HepG2 (cell line): ENCODE measurements around the gene GPT2. TPM values are rescaled to one million over a fixed set of nuclear protein-coding genes. Genes with fewer than 3 reads are reported as not detected.

Experiments used
- AHDC1 ChIP-seq: sonication (generic); formaldehyde crosslinking; IDR thresholded peaks from 2 replicates; pipeline ENCODE4 v1.5.1; 2020; ENCODE audit warnings: mild to moderate bottlenecking, missing genetic modification reagents, borderline replicate concordance
- CSRNP2 ChIP-seq: sonication (generic); formaldehyde crosslinking; conservative IDR thresholded peaks from 2 replicates; pipeline ENCODE4 v1.8.0; 2022; ENCODE audit warnings: low read depth, missing genetic modification reagents
- CTCF ChIP-seq: sonication (generic); formaldehyde crosslinking; IDR thresholded peaks from 2 replicates; pipeline ENCODE4 v1.5.0; 2020; ENCODE audit warnings: mild to moderate bottlenecking, missing genetic modification reagents, moderate library complexity
- HES4 ChIP-seq: sonication (generic); formaldehyde crosslinking; IDR thresholded peaks from 2 replicates; pipeline ENCODE4 v1.9.0; 2021; ENCODE audit warnings: mild to moderate bottlenecking, missing genetic modification reagents, borderline replicate concordance
- HOXA7 ChIP-seq: sonication (generic); formaldehyde crosslinking; IDR thresholded peaks from 2 replicates; pipeline ENCODE4 v1.8.1; 2022; ENCODE audit warnings: mild to moderate bottlenecking, missing genetic modification reagents, moderate library complexity
- KDM5A ChIP-seq: fragments of 200-600 bp; sonication (generic); IDR thresholded peaks from 2 replicates; pipeline ENCODE4 v1.7.0; 2018; ENCODE audit warnings: antibody characterized with exemption, mild to moderate bottlenecking, low read length, borderline replicate concordance
- KLF15 ChIP-seq: sonication (generic); formaldehyde crosslinking; IDR thresholded peaks from 2 replicates; pipeline ENCODE4 v1.8.1; 2023; ENCODE audit warnings: borderline replicate concordance, mild to moderate bottlenecking, inconsistent platforms, missing genetic modification reagents, mixed read lengths
- PAX8 ChIP-seq: sonication (generic); formaldehyde crosslinking; IDR thresholded peaks from 2 replicates; pipeline ENCODE4 v1.8.0; 2022; ENCODE audit warnings: mild to moderate bottlenecking, missing genetic modification reagents, borderline replicate concordance
- PLRG1 ChIP-seq: fragments of 450-650 bp; conservative IDR thresholded peaks from 2 replicates; pipeline ENCODE4 v1.6.1; 2016
- RXRB ChIP-seq: IDR thresholded peaks from 2 replicates; pipeline ENCODE4 v1.6.1; 2016; ENCODE audit warnings: borderline replicate concordance, missing genetic modification reagents, missing compliant biosample characterization
- XRCC5 ChIP-seq: fragments of 200-400 bp; formaldehyde crosslinking; optimal IDR thresholded peaks from 2 replicates; pipeline ENCODE3; 2017; ENCODE audit warnings: mild to moderate bottlenecking, low read length
- ZEB1 ChIP-seq: IDR thresholded peaks from 2 replicates; pipeline ENCODE4 v1.6.1; 2012; ENCODE audit warnings: mild to moderate bottlenecking, low read depth, inconsistent platforms; ENCODE audit not compliant: insufficient replicate concordance
- ZNF10 ChIP-seq: sonication (generic); formaldehyde crosslinking; IDR thresholded peaks from 2 replicates; pipeline ENCODE4 v1.4.0; 2020; ENCODE audit warnings: mild to moderate bottlenecking, low read depth, missing genetic modification reagents, borderline replicate concordance
- ZNF234 ChIP-seq: sonication (generic); formaldehyde crosslinking; conservative IDR thresholded peaks from 2 replicates; pipeline ENCODE4 v1.5.1; 2020; ENCODE audit warnings: mild to moderate bottlenecking, missing genetic modification reagents
- ZNF550 ChIP-seq: sonication (generic); formaldehyde crosslinking; IDR thresholded peaks from 2 replicates; pipeline ENCODE4 v1.4.0; 2020; ENCODE audit warnings: mild to moderate bottlenecking, missing genetic modification reagents, borderline replicate concordance
- ZNF598 ChIP-seq: sonication (generic); formaldehyde crosslinking; IDR thresholded peaks from 2 replicates; pipeline ENCODE4 v1.5.1; 2020; ENCODE audit warnings: mild to moderate bottlenecking, missing genetic modification reagents, borderline replicate concordance
- ZSCAN20 ChIP-seq: sonication (generic); formaldehyde crosslinking; IDR thresholded peaks from 2 replicates; pipeline ENCODE4 v1.4.0; 2020; ENCODE audit warnings: missing genetic modification reagents, mild to moderate bottlenecking, borderline replicate concordance
- polyA plus RNA-seq, 8 experiments: library from polyadenylated mRNA; depleted of rRNA in 3 of 8; stranded (reverse) in 7 of 8; unstranded in 1 of 8; fragments of >200 nt; fragmentation: Illumina TruSeq in 4 of 8; extraction: Trizol in 4 of 8; gene quantifications; 2 replicates each; pipeline versions ENCODE4 v1.2.1 to v1.2.3, GENCODE V29; 2011 to 2016; ENCODE audit warnings: low read depth in 4 of 8, missing spikeins in 1 of 8, mixed read lengths in 1 of 8; ENCODE audit not compliant: insufficient read depth in 1 of 8
- total RNA-seq, 5 experiments: library from RNA; depleted of rRNA; stranded (reverse); fragments of >200 nt; fragmentation: Illumina TruSeq; extraction: Trizol; gene quantifications; 2 replicates each; pipeline ENCODE4 v1.2.3, GENCODE V29; 2016; ENCODE audit warnings: low read depth in 1 of 5

The GPT2 gene
- total and polyA plus RNA-seq, 2 of the 13 experiments (the other 11 are each of a cell fraction or from before 2014, with no cell fraction given), result 138 to 267 TPM

GRCh38 chr16:46973207-46973995 lies 89.2 kb downstream of the GPT2 start, which contains the start of gene DNAJA2 (continued):
- TF ChIP-seq XRCC5 (peak; percentile 44), PAX8 (CRISPR knock-in tag) (no peak; the same call in 1 of the 2 replicates), HES4 (0 out of 2 replicates have a peak, but pooled peaks have one; percentile 62), ZEB1 (no peak), ZSCAN20 (peak; percentile 35; the same call in 1 of the 2 replicates), CSRNP2 (peak; percentile 98), ZNF10 (CRISPR knock-in tag) (no peak), KDM5A (peak; percentile 75; the same call in 1 of the 2 replicates), ZNF234 (no peak; the same call in 1 of the 2 replicates), ZNF550 (CRISPR knock-in tag) (no peak), RXRB (CRISPR knock-in tag) (peak; percentile 89), CTCF (CRISPR knock-in tag) (0 out of 2 replicates have a peak, but pooled peaks have one; percentile 15), AHDC1 (CRISPR knock-in tag) (no peak), PLRG1 (no peak), KLF15 (CRISPR knock-in tag) (no peak; the same call in 1 of the 2 replicates), HOXA7 (CRISPR knock-in tag) (peak; percentile 90; the same call in 1 of the 2 replicates), ZNF598 (CRISPR knock-in tag) (peak; percentile 95)
